Measurements from ENCODE around the gene IL24. TPM values are rescaled to one million over a fixed set of nuclear protein-coding genes. Genes with fewer than 3 reads are reported as not detected.
A peak's percentile ranks its signal among the peaks of the same experiment; 100 is the strongest.

IL24 gene
- total RNA-seq, 2 experiments from 2014 or later, result not detected

- CTCF ChIA-PET, result interaction anchor here (1.4 to 2.3 kb wide), 3 partner anchors 18 to 26 kb away, joined by 3 to 8 read pairs (median 5); no protein-coding TSS in a partner anchor
- H3K9me3 Mint-ChIP-seq (ENCODE audit: low read depth), result no peaks in the 10 kb centered on the region
- no peak for DNase-seq
- no peak overlapping the region for H3K27ac Mint-ChIP-seq
- no peak overlapping the region for H3K4me3 Mint-ChIP-seq
- peaks cover 8% of the 10 kb centered on the region for H3K4me1 Mint-ChIP-seq
- no peak for ATAC-seq
- H3K36me3 Mint-ChIP-seq, result no peaks in the 10 kb centered on the region
- H3K27me3 Mint-ChIP-seq, result peaks cover 21% of the 10 kb centered on the region
Measured at GRCh38 chr1:206885341-206886060, 11.7 kb upstream of the IL24 start.

- H3K9me3 Mint-ChIP-seq (ENCODE audit: low read depth), result no peaks in the 10 kb centered on the region
- CTCF ChIA-PET, result interaction anchor here (1.0 to 2.3 kb wide), 3 partner anchors 20 to 95 kb away, joined by 3 to 5 read pairs (median 3); no protein-coding TSS in a partner anchor
Measured at GRCh38 chr1:206886831-206887230, 10.4 kb upstream of the IL24 start.

GRCh38 chr1:206887701-206888100 is 9.5 kb upstream of the IL24 start:
- H3K9me3 Mint-ChIP-seq (ENCODE audit: low read depth), result no peaks in the 10 kb centered on the region
- no peak overlapping the region for H3K27ac Mint-ChIP-seq
- H3K4me1 Mint-ChIP-seq, result peaks cover 13% of the 10 kb centered on the region
- ATAC-seq (no peak), DNase-seq (no peak)
- peaks cover 21% of the 10 kb centered on the region for H3K27me3 Mint-ChIP-seq
- no peak overlapping the region for H3K4me3 Mint-ChIP-seq
- CTCF ChIA-PET, result interaction anchor here (1.3 to 2.3 kb wide), 2 partner anchors 24 to 80 kb away, joined by 3 to 5 read pairs; no protein-coding TSS in a partner anchor
- H3K36me3 Mint-ChIP-seq, result no peaks in the 10 kb centered on the region

More at GRCh38 chr1:206886831-206887230, 10.4 kb upstream of the IL24 start:
- no peak overlapping the region for H3K27ac Mint-ChIP-seq
- H3K4me3 Mint-ChIP-seq, result no peak overlapping the region
- no peaks in the 10 kb centered on the region for H3K36me3 Mint-ChIP-seq
- DNase-seq, result no peak
- H3K27me3 Mint-ChIP-seq, result peaks cover 21% of the 10 kb centered on the region
- peaks cover 13% of the 10 kb centered on the region for H3K4me1 Mint-ChIP-seq
- ATAC-seq, result no peak

- DNase-seq (no peak), ATAC-seq (no peak)
- no peaks in the 10 kb centered on the region for H3K36me3 Mint-ChIP-seq
- H3K27ac Mint-ChIP-seq, result peak overlapping the region; percentile 26
- peaks cover 13% of the 10 kb centered on the region for H3K27me3 Mint-ChIP-seq
- H3K4me3 Mint-ChIP-seq, result no peak overlapping the region
- H3K4me1 Mint-ChIP-seq, result peaks cover 13% of the 10 kb centered on the region
- no peaks in the 10 kb centered on the region for H3K9me3 Mint-ChIP-seq (ENCODE audit: low read depth)
- CTCF ChIA-PET, result interaction anchor here (0.8 kb wide), 1 partner anchor 22 kb away, joined by 3 read pairs; no protein-coding TSS in a partner anchor
Measured at GRCh38 chr1:206890125-206891060, 6.8 kb upstream of the IL24 start.

- Mint-ChIP-seq H3K4me3 (no peak overlapping the region), H3K9me3 (ENCODE audit: low read depth) (no peaks in the 10 kb centered on the region), H3K4me1 (peaks cover 13% of the 10 kb centered on the region), H3K27ac (no peak overlapping the region), H3K27me3 (peaks cover 8% of the 10 kb centered on the region), H3K36me3 (no peaks in the 10 kb centered on the region)
- CTCF ChIA-PET, result no interaction called here
- no peak for ATAC-seq
- no peak for DNase-seq
Measured at GRCh38 chr1:206891412-206891811, 5.8 kb upstream of the IL24 start.

- Mint-ChIP-seq H3K9me3 (ENCODE audit: low read depth) (no peaks in the 10 kb centered on the region), H3K4me1 (peaks cover 22% of the 10 kb centered on the region), H3K4me3 (no peak overlapping the region), H3K27ac (no peak overlapping the region), H3K27me3 (peaks cover 4% of the 10 kb centered on the region), H3K36me3 (no peaks in the 10 kb centered on the region)
- CTCF ChIA-PET, result interaction anchor here (1.2 kb wide), 1 partner anchor 90 kb away, joined by 4 read pairs; no protein-coding TSS in a partner anchor
- no peak for DNase-seq
- no peak for ATAC-seq
Measured at GRCh38 chr1:206892351-206892984, 4.8 kb upstream of the IL24 start.

- no peak overlapping the region for H3K27ac Mint-ChIP-seq
- CTCF ChIA-PET, result interaction anchor here (1.2 kb wide), 1 partner anchor 89 kb away, joined by 4 read pairs; no protein-coding TSS in a partner anchor
- no peaks in the 10 kb centered on the region for H3K36me3 Mint-ChIP-seq
- H3K9me3 Mint-ChIP-seq (ENCODE audit: low read depth), result no peaks in the 10 kb centered on the region
- ATAC-seq, result no peak
- H3K4me1 Mint-ChIP-seq, result peaks cover 24% of the 10 kb centered on the region
- no peak for DNase-seq
- no peak overlapping the region for H3K4me3 Mint-ChIP-seq
- peaks cover 2% of the 10 kb centered on the region for H3K27me3 Mint-ChIP-seq
Measured at GRCh38 chr1:206893380-206893779, 3.9 kb upstream of the IL24 start.

- peaks cover 18% of the 10 kb centered on the region for H3K4me1 Mint-ChIP-seq
- H3K4me3 Mint-ChIP-seq, result no peak overlapping the region
- peaks cover 2% of the 10 kb centered on the region for H3K27me3 Mint-ChIP-seq
- H3K9me3 Mint-ChIP-seq (ENCODE audit: low read depth), result no peaks in the 10 kb centered on the region
- no peaks in the 10 kb centered on the region for H3K36me3 Mint-ChIP-seq
- H3K27ac Mint-ChIP-seq, result no peak overlapping the region
- ATAC-seq (no peak), DNase-seq (no peak)
- CTCF ChIA-PET, result interaction anchor here (0.7 to 1.6 kb wide), 2 partner anchors 17 to 39 kb away, joined by 3 to 5 read pairs; no protein-coding TSS in a partner anchor
Measured at GRCh38 chr1:206895325-206895724, 1.9 kb upstream of the IL24 start.

- Mint-ChIP-seq H3K4me3 (no peak overlapping the region), H3K36me3 (no peaks in the 10 kb centered on the region), H3K27me3 (peaks cover 2% of the 10 kb centered on the region), H3K4me1 (peaks cover 13% of the 10 kb centered on the region), H3K9me3 (ENCODE audit: low read depth) (no peaks in the 10 kb centered on the region), H3K27ac (no peak overlapping the region)
- ATAC-seq, result no peak
- CTCF ChIA-PET, result interaction anchor here (1.0 to 2.2 kb wide), 3 partner anchors 9 to 38 kb away, joined by 3 to 9 read pairs (median 5); no protein-coding TSS in a partner anchor
- peak; percentile 23 for DNase-seq
Measured at GRCh38 chr1:206895837-206896242, 1.4 kb upstream of the IL24 start.

GRCh38 chr1:206896261-206896660 is 982 bp upstream of the IL24 start:
- ATAC-seq (no peak), DNase-seq (peak; percentile 2)
- no peaks in the 10 kb centered on the region for H3K36me3 Mint-ChIP-seq
- peaks cover 11% of the 10 kb centered on the region for H3K4me1 Mint-ChIP-seq
- peaks cover 2% of the 10 kb centered on the region for H3K27me3 Mint-ChIP-seq
- H3K9me3 Mint-ChIP-seq (ENCODE audit: low read depth), result no peaks in the 10 kb centered on the region
- H3K27ac Mint-ChIP-seq, result no peak overlapping the region
- H3K4me3 Mint-ChIP-seq, result no peak overlapping the region
- CTCF ChIA-PET, result interaction anchor here (1.0 to 2.2 kb wide), 3 partner anchors 9 to 16 kb away, joined by 3 to 9 read pairs (median 5); no protein-coding TSS in a partner anchor

GRCh38 chr1:206898089-206898914 is 1.1 kb downstream of the IL24 start:
- Mint-ChIP-seq H3K27me3 (peaks cover 2% of the 10 kb centered on the region), H3K36me3 (peaks cover 2% of the 10 kb centered on the region), H3K4me3 (no peak overlapping the region), H3K27ac (no peak overlapping the region), H3K4me1 (peaks cover 11% of the 10 kb centered on the region), H3K9me3 (ENCODE audit: low read depth) (no peaks in the 10 kb centered on the region)
- DNase-seq (peak; percentile 16), ATAC-seq (no peak)
- CTCF ChIA-PET, result interaction anchor here (0.7 to 1.0 kb wide), 2 partner anchors 164 to 449 kb away, joined by 3 read pairs; no protein-coding TSS in a partner anchor

- no peaks in the 10 kb centered on the region for H3K9me3 Mint-ChIP-seq (ENCODE audit: low read depth)
- H3K27me3 Mint-ChIP-seq, result peaks cover 2% of the 10 kb centered on the region
- peaks cover 5% of the 10 kb centered on the region for H3K36me3 Mint-ChIP-seq
- CTCF ChIA-PET, result interaction anchor here (1.0 kb wide), 1 partner anchor 164 kb away, joined by 3 read pairs; no protein-coding TSS in a partner anchor
- no peak overlapping the region for H3K27ac Mint-ChIP-seq
- peaks cover 11% of the 10 kb centered on the region for H3K4me1 Mint-ChIP-seq
- ATAC-seq (no peak), DNase-seq (peak; percentile 31)
- H3K4me3 Mint-ChIP-seq, result no peak overlapping the region
Measured at GRCh38 chr1:206898915-206899431, 1.7 kb downstream of the IL24 start.
